Activated CD8-positive, alpha-beta memory T cell treated with anti-CD3 and anti-CD28 coated beads for 4 hours (primary cell): ENCODE measurements around the gene ATRNL1.
"Not testable (repeated sequence)": the region's sequence is repeated elsewhere in the genome, so short reads cannot be mapped to it uniquely, and the experiment has no call there.

Experiments used
- DNase-seq, 2 donors: peaks; one replicate each; pipeline ENCODE4 v3.0.0-alpha.2; 2020; ENCODE audit warnings: low read depth in 2 of 2

ATRNL1 gene

DNA sequence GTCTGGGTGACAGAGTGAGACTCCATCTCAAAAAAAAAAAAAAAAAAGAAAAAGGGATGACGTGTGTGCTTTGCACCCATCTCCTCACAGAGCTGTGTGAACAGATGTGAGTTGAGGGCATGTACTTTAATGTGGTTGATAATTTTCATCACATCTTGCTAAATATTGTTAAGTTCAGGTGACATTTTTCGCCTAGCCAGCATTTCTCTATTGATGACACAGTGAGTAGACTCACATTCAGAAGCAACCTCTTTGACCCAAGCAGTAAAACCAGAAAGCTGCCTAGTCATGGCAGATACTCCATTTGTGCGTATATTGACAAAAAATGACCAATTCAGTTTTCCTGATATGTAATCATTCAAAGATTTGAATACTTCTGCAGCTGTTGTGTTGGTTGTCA is 126.0 kb downstream of the ATRNL1 start:
- no peak for DNase-seq

GRCh38 chr10:115222039-115222438 is 128.9 kb downstream of the ATRNL1 start:
- no peak for DNase-seq

- no peak for DNase-seq
Measured at GRCh38 chr10:115239761-115240160, 146.6 kb downstream of the ATRNL1 start.

- DNase-seq: no peak
Measured at GRCh38 chr10:115250784-115251183, 157.6 kb downstream of the ATRNL1 start.

DNA sequence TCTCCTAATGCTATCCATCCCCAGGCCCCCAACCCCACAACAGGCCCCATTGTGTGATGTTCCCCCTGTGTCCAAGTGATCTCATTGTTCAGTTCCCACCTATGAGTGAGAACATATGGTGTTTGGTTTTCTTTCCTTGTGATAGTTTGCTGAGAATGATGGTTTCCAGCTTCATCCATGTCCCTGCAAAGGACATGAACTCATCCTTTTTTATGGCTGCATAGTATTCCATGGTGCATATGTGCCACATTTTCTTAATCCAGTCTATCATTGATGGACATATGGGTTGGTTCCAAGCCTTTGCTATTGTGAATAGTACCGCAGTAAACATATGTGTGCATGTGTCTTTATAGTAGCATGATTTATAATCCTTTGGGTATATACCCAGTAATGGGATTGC is 160.6 kb downstream of the ATRNL1 start:
- DNase-seq: not testable (repeated sequence)

GRCh38 chr10:115272482-115272881 is 179.3 kb downstream of the ATRNL1 start:
- DNase-seq: no peak

- DNase-seq: no peak
Measured at GRCh38 chr10:115278294-115278693, 185.1 kb downstream of the ATRNL1 start.

- DNase-seq: no peak
Measured at GRCh38 chr10:115295213-115295805, 202.1 kb downstream of the ATRNL1 start.

- DNase-seq: no peak
Measured at GRCh38 chr10:115300080-115300479, 206.9 kb downstream of the ATRNL1 start.

GRCh38 chr10:115319669-115320068 is 226.5 kb downstream of the ATRNL1 start:
- not testable (repeated sequence) for DNase-seq

DNA sequence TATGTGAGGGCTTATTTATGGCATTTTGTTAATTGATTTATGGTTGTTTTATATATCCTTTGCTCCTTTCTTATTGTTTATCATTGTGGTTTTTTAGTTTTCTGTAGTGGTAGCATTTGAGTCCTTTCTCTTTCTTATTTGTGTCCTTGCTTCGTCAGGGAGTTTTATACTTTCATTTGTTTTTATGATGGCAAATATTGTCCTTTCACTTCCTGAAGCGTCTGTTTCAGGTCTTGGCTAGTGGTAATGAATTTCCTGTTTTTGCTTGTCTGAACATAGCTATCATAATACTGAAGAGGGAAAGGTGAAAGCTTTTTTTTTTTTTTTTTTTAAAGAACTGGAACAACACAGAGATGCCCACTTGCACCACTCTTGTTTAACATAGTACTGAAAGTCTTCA is 228.2 kb downstream of the ATRNL1 start:
- no peak for DNase-seq

GRCh38 chr10:115328331-115328730 is 235.2 kb downstream of the ATRNL1 start:
- DNase-seq: no peak

GRCh38 chr10:115335366-115335765 is 242.2 kb downstream of the ATRNL1 start:
- DNase-seq: no peak

DNA sequence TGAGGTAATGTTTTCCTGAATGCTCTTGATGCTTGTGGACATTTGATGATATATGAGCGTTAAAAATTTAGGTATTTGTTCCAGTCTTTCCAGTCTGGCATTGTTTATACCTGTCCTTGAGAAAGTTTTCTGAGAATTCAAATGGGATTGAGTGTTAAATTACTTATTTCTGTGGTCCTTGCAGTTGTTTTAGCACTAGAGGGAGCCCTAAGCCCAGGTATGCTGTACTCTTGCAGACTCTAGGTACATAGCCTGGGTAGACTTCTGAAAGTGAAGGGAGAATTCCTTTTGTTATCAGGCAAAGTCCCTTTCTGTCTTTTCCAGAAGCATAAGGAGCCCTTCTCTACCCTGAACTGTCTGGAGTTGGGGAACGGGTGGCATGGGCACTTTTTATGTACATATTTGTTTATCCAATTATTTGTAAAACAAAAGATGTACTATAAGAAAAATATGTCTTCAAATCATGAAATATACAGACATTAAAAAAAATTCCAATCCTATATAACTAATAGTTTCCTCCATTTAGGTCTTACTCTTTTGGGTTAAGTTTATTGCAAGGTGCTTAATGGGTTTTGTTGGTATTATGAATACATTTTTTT is 262.1 kb downstream of the ATRNL1 start:
- no peak for DNase-seq

- DNase-seq: not testable (repeated sequence)
Measured at GRCh38 chr10:115367920-115368319, 274.8 kb downstream of the ATRNL1 start.

GRCh38 chr10:115379064-115379463 is 285.9 kb downstream of the ATRNL1 start:
- DNase-seq: no peak

DNA sequence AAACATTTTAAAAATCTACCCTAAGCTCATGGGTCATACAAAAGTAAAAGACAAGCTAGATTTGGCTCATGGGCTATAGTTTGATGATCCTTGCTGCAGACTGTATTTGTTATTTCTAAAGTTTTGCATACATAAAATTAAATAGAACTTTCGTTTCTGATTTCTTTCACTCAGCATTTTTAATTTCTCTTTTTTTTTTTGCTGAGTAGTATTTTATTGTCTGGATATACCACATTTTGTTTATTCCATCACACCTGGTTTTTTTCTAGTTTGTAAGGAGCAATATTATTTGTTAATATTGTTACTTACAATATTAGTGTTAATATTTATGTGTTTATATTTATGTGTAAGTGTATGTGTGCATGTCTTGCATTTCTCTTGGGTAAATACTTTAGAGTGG is 291.5 kb downstream of the ATRNL1 start:
- no peak for DNase-seq

GRCh38 chr10:115390607-115391006 is 297.4 kb downstream of the ATRNL1 start:
- no peak for DNase-seq

DNA sequence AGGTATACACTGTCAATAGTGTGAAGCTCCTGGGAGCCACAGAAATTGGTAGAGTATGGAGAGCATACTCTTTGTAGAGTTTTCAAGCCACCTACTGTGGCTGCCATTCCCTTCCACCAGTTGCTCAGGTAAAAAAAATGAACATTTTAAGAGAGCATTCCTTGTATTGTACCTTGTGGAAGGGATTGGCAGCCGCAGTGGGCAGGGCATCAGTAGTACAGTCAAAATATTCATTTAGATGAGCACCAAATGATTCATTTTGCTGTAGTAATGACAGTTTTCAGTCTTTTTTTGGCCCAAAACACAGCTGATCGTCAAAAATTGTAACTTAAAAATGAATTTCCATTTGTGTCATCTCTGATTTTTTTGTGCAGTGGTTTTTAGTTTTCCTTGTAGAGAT is 304.9 kb downstream of the ATRNL1 start:
- no peak for DNase-seq

DNA sequence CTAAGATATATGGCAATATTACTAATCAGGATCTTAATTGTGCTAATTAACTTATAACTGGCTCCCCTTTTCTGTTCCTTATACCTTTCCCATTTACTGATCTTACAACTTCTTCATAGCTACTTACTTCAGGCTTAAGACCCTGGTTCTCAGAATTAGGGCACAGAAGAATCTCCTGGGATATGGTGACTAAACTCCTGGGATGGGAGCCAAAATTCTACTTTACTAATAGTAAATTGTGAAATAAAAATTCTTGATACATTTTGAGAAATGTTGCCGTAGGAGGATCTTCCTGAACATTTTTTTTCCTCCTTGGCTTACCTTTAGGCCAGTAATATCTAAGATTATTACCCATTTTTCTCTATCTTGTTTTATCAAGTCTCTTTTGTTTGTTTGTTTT is 309.5 kb downstream of the ATRNL1 start:
- no peak for DNase-seq

DNA sequence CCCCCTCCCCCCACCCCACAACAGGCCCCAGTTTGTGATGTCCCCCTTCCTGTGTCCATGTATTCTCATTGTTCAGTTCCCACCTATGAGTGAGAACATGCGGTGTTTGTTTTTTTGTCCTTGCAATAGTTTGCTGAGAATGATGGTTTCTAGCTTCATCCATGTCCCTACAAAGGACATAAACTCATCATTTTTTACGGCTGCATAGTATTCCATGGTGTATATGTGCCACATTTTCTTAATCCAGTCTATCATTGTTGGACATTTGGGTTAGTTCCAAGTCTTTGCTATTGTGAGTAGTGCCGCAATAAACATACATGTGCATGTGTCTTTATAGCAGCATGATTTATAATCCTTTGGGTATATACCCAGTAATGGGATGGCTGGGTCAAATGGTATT is 312.7 kb downstream of the ATRNL1 start:
- DNase-seq: not testable (repeated sequence)

- no peak for DNase-seq
Measured at GRCh38 chr10:115409347-115409746, 316.2 kb downstream of the ATRNL1 start.

GRCh38 chr10:115417585-115418265 is 324.6 kb downstream of the ATRNL1 start:
- no peak for DNase-seq
